ENCODE results near the gene HNRNPF. TPM values are rescaled to one million over a fixed set of nuclear protein-coding genes. Genes with fewer than 3 reads are reported as not detected.

Gene HNRNPF
- total RNA-seq, 1 donor = 229 TPM

DNA sequence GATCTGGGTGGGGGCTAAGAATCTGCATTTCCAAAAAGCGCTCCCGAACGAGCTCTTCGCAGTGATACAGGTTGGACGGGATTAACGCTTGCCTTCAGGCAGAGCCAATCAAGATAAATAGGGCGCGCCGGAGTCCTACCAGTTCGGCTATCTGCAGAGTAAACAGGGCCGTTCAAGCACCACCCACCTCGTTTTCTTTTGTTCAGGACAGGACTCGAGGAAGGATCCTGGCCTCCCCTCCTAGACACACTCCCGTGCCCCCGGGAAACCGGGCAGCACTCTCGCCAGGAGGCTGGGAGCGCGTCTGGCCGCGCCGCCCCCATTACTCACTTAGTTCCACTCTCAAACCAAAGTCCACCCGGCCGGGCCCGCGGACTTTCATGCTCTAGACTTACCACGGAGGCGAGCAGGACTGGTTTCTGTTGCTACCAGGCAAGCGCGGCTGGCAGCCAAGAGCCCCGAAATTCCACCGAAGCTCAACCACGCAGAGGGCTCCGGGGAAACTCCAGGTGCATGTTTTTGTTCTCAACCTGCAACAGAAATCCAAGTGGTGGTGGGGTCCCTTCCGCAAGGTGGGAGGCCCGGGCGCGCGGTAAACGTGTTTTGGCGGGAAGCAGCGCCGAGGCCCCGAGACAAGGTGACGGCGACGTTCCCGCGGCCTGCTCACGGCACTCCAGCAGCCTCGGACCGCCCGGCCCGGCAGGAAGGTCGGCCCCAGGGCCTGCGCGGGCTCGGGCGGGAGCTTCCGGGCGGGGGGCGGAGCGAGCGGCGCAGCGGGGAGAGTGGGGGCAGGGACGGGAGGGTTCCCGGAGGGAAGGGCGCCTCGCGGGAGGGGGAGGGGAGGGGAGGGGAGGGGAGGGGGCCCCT, 12.7 kb downstream of the HNRNPF start:
- no peak for TF ChIP-seq CTCF (IDR thresholded peaks at IDR 0.05; ENCODE audit: extremely low read depth, low read depth, low read length)
- Histone ChIP-seq H3K9me3 (ENCODE audit: low read depth, low read length) (no peaks in the 10 kb centered on the region), H3K4me2 (ENCODE audit: insufficient read depth, low read length) (peak overlapping the region; percentile 81), H4K20me1 (ENCODE audit: insufficient read depth, low read length) (peaks cover 68% of the 10 kb centered on the region), H3K27me3 (ENCODE audit: insufficient read depth, low read length) (no peaks in the 10 kb centered on the region), H3K36me3 (ENCODE audit: insufficient read depth, low read length) (peaks cover 38% of the 10 kb centered on the region), H2AFZ (ENCODE audit: low read length) (peak overlapping the region; percentile 35), H3K79me2 (ENCODE audit: insufficient read depth, low read length) (peaks cover 98% of the 10 kb centered on the region), H3K27ac (ENCODE audit: low read depth, low read length) (peak overlapping the region; percentile 75), H3K4me1 (ENCODE audit: insufficient read depth, low read length) (peaks cover 39% of the 10 kb centered on the region), H3K4me3 (ENCODE audit: insufficient read depth, low read length) (peak overlapping the region; percentile 77)
- DNase-seq (ENCODE audit: insufficient read length, low spot score, missing footprints) = peak; percentile 95

- no peak for TF ChIP-seq CTCF (IDR thresholded peaks at IDR 0.05; ENCODE audit: extremely low read depth, low read depth, low read length)
- Histone ChIP-seq H3K79me2 (ENCODE audit: insufficient read depth, low read length) (peaks cover 97% of the 10 kb centered on the region), H3K27me3 (ENCODE audit: insufficient read depth, low read length) (no peaks in the 10 kb centered on the region), H2AFZ (ENCODE audit: low read length) (no peak overlapping the region), H4K20me1 (ENCODE audit: insufficient read depth, low read length) (peaks cover 65% of the 10 kb centered on the region), H3K36me3 (ENCODE audit: insufficient read depth, low read length) (peaks cover 43% of the 10 kb centered on the region), H3K4me2 (ENCODE audit: insufficient read depth, low read length) (peak overlapping the region; percentile 76), H3K27ac (ENCODE audit: low read depth, low read length) (peak overlapping the region; percentile 75), H3K4me1 (ENCODE audit: insufficient read depth, low read length) (peaks cover 39% of the 10 kb centered on the region), H3K4me3 (ENCODE audit: insufficient read depth, low read length) (peak overlapping the region; percentile 77), H3K9me3 (ENCODE audit: low read depth, low read length) (no peaks in the 10 kb centered on the region)
- DNase-seq (ENCODE audit: insufficient read length, low spot score, missing footprints) = peak; percentile 66
These were observed 13.4 kb downstream of the HNRNPF start for GRCh38 chr10:43395571-43396060.

DNA sequence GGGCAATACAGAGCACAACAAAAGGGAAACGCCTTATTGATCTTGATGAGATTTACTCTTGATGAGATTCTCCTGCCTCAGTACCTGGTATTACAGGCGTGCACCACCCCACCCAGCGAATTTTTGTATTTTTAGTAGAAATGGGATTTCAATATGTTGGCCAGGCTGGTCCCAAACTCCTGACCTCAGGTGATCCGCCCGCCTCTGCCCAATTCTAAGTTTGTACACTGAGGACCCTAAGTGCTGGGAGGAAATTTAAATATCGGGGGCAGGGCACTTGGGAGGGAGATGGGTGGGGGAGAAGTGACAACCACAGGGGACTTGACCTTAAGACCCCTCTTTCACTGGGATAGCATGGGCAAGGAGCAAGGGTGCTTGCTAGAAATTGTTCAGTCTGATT, 14.1 kb downstream of the HNRNPF start:
- Histone ChIP-seq H3K4me1 (ENCODE audit: insufficient read depth, low read length) (peaks cover 35% of the 10 kb centered on the region), H2AFZ (ENCODE audit: low read length) (no peak overlapping the region), H3K4me2 (ENCODE audit: insufficient read depth, low read length) (peak overlapping the region; percentile 76), H3K4me3 (ENCODE audit: insufficient read depth, low read length) (peak overlapping the region; percentile 77), H4K20me1 (ENCODE audit: insufficient read depth, low read length) (peaks cover 65% of the 10 kb centered on the region), H3K27me3 (ENCODE audit: insufficient read depth, low read length) (no peaks in the 10 kb centered on the region), H3K9me3 (ENCODE audit: low read depth, low read length) (no peaks in the 10 kb centered on the region), H3K36me3 (ENCODE audit: insufficient read depth, low read length) (peaks cover 50% of the 10 kb centered on the region), H3K27ac (ENCODE audit: low read depth, low read length) (no peak overlapping the region), H3K79me2 (ENCODE audit: insufficient read depth, low read length) (peaks cover 97% of the 10 kb centered on the region)
- DNase-seq (ENCODE audit: insufficient read length, low spot score, missing footprints) = no peak
- no peak for TF ChIP-seq CTCF (IDR thresholded peaks at IDR 0.05; ENCODE audit: extremely low read depth, low read depth, low read length)

Data from osteoblast (primary cell).